GM21447 (cell line): ENCODE results near the gene RNU5B-1.
"Not testable (repeated sequence)": the region's sequence is repeated elsewhere in the genome, so short reads cannot be mapped to it uniquely, and the experiment has no call there.

Source experiments
- ATAC-seq: cut with Tn5 transposase; IDR thresholded peaks from one replicate; pipeline ENCODE4 v1.9.1; 2021; ENCODE audit not compliant: unreplicated experiment

The RNU5B-1 gene

GRCh38 chr15:65339920-65340319, 35.4 kb downstream of the RNU5B-1 start:
- ATAC-seq: no peak

DNA sequence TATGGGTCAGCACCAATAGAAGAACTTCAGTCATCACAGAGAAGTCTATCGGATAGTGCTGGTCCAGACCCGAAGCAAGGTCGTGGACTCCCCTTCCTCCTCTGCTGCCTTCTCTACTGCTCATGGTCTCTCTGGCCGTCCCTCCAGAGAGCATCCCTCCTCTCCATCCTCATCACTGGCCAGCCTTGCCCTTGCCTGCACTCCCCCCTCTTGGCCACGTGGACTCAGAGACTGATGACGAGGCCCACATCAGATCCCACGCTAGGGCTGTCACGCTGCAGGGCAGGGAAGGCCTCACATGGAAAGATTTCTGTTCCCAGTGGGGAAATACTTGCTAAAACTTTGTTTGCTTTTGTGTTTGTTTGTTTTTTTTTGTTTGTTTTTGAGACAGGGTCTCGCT, 38.0 kb downstream of the RNU5B-1 start:
- no peak for ATAC-seq

- no peak for ATAC-seq
Measured at GRCh38 chr15:65343374-65343981, 39.0 kb downstream of the RNU5B-1 start.

GRCh38 chr15:65344214-65344913, 39.9 kb downstream of the RNU5B-1 start:
- ATAC-seq: no peak

DNA sequence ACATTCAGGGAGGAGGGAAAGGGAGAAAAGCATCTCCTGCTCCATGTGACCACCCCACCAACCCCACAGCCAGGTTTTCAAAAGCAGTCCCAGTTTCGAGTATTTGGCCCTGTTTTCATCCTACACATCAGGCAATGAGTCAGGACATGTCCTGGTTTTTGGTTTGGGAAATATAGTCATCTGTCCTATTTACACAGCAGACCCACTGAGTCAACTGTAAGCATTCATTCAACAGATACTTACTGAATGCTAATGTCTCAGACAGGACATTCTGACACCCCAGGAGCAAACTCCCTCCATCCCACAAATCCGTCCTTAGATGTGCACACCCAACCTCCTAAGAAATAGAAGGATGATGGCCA, 40.4 kb downstream of the RNU5B-1 start:
- ATAC-seq: no peak

DNA sequence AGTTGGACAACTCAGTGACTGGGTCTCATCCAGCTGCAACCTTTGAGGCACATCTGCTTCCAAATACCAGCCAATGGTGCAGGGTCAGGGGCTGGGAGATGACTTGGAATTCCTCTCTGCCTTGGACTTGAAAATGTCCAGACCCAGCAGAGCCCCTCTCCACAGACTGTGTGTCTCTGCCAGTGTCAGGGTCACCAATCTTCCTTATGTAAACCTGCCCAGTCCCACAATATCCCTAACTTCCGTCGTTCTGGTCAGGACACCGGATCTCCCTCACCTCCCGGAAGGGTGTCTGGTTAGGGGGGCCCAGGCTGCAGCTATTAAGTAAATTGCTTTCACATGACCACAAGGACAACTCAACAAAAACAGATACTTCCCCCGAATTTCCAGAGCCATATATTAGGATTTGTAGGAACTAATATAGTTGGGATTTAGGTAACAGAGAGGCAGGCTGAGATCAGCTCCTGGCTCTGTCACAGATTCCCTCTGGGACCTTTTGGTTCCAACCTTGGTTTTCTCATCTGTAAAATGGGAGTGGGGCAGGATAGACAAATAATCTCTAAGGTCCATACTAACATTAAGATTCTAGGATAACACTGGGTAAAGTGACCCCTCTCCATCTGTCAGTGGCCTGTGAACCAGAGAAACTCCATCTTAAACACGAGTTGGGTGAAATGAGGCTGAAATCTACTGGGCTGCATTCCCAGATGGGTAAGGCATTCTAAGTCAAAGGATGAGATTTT, 42.5 kb downstream of the RNU5B-1 start:
- no peak for ATAC-seq

DNA sequence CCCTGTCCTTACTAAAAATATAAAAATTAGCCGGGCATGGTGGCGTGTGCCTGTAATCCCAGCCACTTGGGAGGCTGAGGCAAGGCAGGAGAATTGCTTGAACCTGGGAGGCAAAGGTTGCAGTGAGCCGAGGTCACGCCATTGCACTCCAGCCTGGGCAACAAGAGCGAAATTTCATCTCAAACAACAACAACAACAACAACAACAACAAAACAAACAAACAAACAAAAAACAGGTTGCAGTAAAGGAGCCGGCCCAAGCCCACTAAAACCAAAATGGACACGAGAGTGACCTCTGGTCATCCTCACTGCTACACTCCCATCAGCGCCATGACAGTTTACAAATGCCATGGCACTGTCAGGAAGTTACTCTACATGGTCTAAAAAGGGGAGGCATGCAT, 43.3 kb downstream of the RNU5B-1 start:
- not testable (repeated sequence) for ATAC-seq

DNA sequence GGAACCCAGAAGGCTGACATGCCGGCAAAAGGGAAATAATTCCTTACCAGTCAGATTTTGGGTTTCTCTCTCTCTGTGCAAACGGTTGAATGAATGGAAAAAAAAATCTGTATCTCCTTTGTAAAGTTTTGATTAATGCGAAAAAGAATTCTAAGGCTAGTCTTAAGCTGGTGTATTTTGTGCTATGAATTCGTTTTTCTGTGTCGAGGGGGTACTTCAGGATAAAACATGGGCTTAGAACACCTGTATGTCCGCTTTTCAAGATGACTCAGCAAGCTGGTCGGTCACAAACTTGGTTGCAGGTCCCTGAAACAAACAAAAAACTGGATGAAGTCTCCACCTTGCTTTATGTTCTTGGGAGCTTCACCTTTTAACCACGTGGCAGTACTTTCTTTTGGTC, 44.9 kb downstream of the RNU5B-1 start:
- no peak for ATAC-seq

DNA sequence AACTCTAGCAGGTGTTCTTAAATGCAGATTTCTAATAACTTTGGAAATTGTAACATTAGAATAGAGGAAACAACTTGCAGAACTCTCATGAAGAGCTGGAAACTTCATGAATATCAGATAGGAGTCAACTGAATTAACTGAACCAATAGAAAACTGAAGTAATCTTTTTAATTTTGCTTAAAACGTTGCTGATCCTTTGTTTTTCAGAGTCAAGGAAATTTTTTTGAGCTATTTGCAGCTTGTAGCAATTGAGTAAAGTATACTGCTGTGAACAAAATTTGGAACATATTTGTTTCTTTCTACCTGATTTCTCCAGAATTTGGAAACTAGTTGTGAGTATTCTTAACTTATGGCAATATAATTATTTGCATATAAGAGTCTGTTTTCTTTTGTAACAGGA, 47.5 kb downstream of the RNU5B-1 start:
- not testable (repeated sequence) for ATAC-seq
